Smooth muscle cell (in vitro differentiated cells): ENCODE measurements around the gene PLCG2. TPM values are rescaled to one million over a fixed set of nuclear protein-coding genes. Genes with fewer than 3 reads are reported as not detected.

Source experiments
- DNase-seq: peaks from one replicate; lab custom pipeline; 2025; ENCODE audit not compliant: unreplicated experiment; lab: John Stamatoyannopoulos, UW
- H2AFZ ChIP-seq: fragments of 200-600 bp; sonication (generic); 2 replicates; pipeline ENCODE4 v1.6.0; 2016; ENCODE audit warnings: antibody characterized with exemption, low read depth, mild to moderate bottlenecking
- H3F3A ChIP-seq: fragments of 200-600 bp; sonication (generic); 2 replicates; pipeline ENCODE4 v1.6.0; 2017; ENCODE audit warnings: antibody characterized with exemption, low read depth
- H3K27ac ChIP-seq: fragments of 200-600 bp; sonication (generic); 2 replicates; pipeline ENCODE4 v1.5.1; 2016; ENCODE audit warnings: low read depth, mild to moderate bottlenecking
- H3K27me3 ChIP-seq: fragments of 200-600 bp; sonication (generic); 2 replicates; pipeline ENCODE4 v1.6.1; 2016; ENCODE audit warnings: low read depth, mild to moderate bottlenecking
- H3K36me3 ChIP-seq: fragments of 200-600 bp; sonication (generic); 2 replicates; pipeline ENCODE4 v1.5.1; 2016; ENCODE audit warnings: low read depth
- H3K4me1 ChIP-seq: fragments of 200-600 bp; sonication (generic); 2 replicates; pipeline ENCODE4 v1.5.1; 2016; ENCODE audit warnings: low read depth
- H3K4me2 ChIP-seq: fragments of 200-600 bp; sonication (generic); 2 replicates; pipeline ENCODE4 v1.6.0; 2016; ENCODE audit warnings: mild to moderate bottlenecking
- H3K4me3 ChIP-seq: fragments of 200-600 bp; sonication (generic); 2 replicates; pipeline ENCODE4 v1.5.1; 2016; ENCODE audit warnings: mild to moderate bottlenecking
- H3K79me2 ChIP-seq: fragments of 200-600 bp; sonication (generic); 2 replicates; pipeline ENCODE4 v1.6.0; 2016; ENCODE audit warnings: low read depth, mild to moderate bottlenecking
- H3K9ac ChIP-seq: fragments of 200-600 bp; sonication (generic); 2 replicates; pipeline ENCODE4 v1.6.0; 2016; ENCODE audit warnings: low read depth
- H3K9me3 ChIP-seq: fragments of 200-600 bp; sonication (generic); replicated peaks from 2 replicates; pipeline ENCODE4 v1.5.1; 2016; ENCODE audit warnings: low read depth
- H4K20me1 ChIP-seq: fragments of 200-600 bp; sonication (generic); 2 replicates; pipeline ENCODE4 v1.6.0; 2016; ENCODE audit warnings: low read depth
- WGBS: methylation state at CpG from one replicate; pipeline ENCODE4 v1.1.7; 2016; ENCODE audit warnings: low lambda C conversion rate; 5-methylcytosine and 5-hydroxymethylcytosine counted together
- polyA plus RNA-seq: library from polyadenylated mRNA; unstranded; fragments of >200 nt; fragmentation: Nextera tagmentation; extraction: Ambion mirVana; gene quantifications from 2 replicates; pipeline ENCODE4 v1.2.1, GENCODE V29; 2016
- total RNA-seq: library from RNA; depleted of rRNA; stranded (reverse); fragments of >200 nt; gene quantifications from 2 replicates; pipeline ENCODE4 v1.2.3, GENCODE V29; 2014
- TF ChIP-seq, protein P1 (sequence below): fragments of 200-600 bp; sonication (generic); IDR thresholded peaks from 2 replicates; pipeline ENCODE4 v1.5.1; 2017; ENCODE audit warnings: borderline replicate concordance, mild to moderate bottlenecking, antibody characterized with exemption; ENCODE audit not compliant: insufficient read depth, poor library complexity, severe bottlenecking

The PLCG2 gene
- total and polyA plus RNA-seq, 2 experiments from 2014 or later, result 1.7 TPM; not detected in 1

DNA sequence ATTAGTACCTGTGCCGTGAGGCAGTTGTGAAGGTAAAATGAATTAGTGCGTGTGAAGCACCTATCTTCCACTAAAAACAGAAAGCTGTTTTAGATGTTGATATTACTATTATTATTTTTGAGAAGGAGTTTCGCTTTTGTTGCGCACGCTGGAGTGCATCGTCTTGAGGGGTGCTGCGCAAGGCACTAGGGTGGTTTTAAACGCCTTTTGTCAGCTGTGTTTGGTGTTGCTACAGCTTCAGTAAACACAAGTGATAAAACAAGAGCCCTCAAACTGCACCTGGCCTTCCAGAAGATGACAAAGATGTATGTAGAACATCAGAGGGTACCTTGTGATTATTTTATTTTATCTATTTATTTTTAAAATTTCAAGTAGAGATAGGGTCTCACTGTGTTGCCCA is 38.2 kb downstream of the PLCG2 start:
- no peak for DNase-seq
- no peak overlapping the region for H3K4me2 ChIP-seq
- 98% methylated on average over 8 of the region's 8 CpGs for WGBS
- no peaks in the 10 kb centered on the region for H3K9me3 ChIP-seq
- no peaks in the 10 kb centered on the region for H3K4me1 ChIP-seq
- H3K27ac ChIP-seq, result no peak overlapping the region
- H3K4me3 ChIP-seq, result no peak overlapping the region
- no peaks in the 10 kb centered on the region for H4K20me1 ChIP-seq
- no peaks in the 10 kb centered on the region for H3K36me3 ChIP-seq
- no peaks in the 10 kb centered on the region for H3K27me3 ChIP-seq
- no peaks in the 10 kb centered on the region for H3K79me2 ChIP-seq
- H2AFZ ChIP-seq, result no peak overlapping the region
- TF ChIP-seq, protein P1, sequence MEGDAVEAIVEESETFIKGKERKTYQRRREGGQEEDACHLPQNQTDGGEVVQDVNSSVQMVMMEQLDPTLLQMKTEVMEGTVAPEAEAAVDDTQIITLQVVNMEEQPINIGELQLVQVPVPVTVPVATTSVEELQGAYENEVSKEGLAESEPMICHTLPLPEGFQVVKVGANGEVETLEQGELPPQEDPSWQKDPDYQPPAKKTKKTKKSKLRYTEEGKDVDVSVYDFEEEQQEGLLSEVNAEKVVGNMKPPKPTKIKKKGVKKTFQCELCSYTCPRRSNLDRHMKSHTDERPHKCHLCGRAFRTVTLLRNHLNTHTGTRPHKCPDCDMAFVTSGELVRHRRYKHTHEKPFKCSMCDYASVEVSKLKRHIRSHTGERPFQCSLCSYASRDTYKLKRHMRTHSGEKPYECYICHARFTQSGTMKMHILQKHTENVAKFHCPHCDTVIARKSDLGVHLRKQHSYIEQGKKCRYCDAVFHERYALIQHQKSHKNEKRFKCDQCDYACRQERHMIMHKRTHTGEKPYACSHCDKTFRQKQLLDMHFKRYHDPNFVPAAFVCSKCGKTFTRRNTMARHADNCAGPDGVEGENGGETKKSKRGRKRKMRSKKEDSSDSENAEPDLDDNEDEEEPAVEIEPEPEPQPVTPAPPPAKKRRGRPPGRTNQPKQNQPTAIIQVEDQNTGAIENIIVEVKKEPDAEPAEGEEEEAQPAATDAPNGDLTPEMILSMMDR, result no peak
- no peak overlapping the region for H3K9ac ChIP-seq
- no peaks in the 10 kb centered on the region for H3F3A ChIP-seq

DNA sequence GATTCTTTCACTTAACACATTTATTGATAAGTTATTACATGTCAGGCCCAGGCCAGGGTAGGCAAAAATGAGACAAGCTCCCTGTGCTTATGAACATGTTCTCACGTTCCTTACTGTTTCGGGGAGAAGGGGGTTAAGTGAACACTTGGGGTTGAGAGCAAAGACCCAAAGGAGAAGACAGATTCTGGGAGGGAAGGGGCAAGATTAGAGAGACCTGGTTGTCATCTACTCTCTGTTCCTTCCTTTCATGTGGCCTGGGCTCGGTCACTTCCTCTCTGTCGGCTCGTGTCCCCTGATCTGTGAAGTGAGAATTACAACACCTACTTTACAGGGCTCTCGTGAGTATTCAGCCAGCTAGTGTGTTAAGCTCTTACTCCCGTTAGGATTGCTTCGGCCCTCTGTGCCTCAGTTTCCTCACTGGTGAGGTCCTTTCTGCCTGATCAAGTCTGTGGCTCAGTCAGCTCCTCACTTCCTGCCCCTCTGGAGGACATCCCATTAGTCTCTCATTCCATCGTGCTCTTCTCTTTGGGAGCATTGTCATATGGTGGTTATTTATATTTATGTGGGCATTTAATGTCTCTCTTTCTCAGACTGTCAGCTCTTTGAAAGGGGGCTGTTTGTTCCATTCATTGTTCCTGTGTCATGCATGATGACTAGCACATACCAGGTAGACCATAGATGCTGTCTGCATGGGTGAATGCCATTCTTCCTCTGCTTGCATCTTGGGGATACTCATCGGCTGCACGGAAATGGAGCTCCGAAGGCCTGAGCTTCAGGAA is 38.9 kb downstream of the PLCG2 start:
- Histone ChIP-seq H3K4me1 (peaks cover 3% of the 10 kb centered on the region), H3K27ac (no peak overlapping the region), H3K4me2 (no peak overlapping the region), H3K9me3 (no peaks in the 10 kb centered on the region), H2AFZ (no peak overlapping the region), H3K27me3 (no peaks in the 10 kb centered on the region), H4K20me1 (no peaks in the 10 kb centered on the region), H3K9ac (no peak overlapping the region), H3K79me2 (no peaks in the 10 kb centered on the region), H3K36me3 (no peaks in the 10 kb centered on the region), H3F3A (no peaks in the 10 kb centered on the region), H3K4me3 (no peak overlapping the region)
- DNase-seq, result no peak
- TF ChIP-seq, protein P1, result no peak
- 80% methylated on average over 12 of the region's 12 CpGs for WGBS

- no peak for DNase-seq
These were observed 39.4 kb downstream of the PLCG2 start for GRCh38 chr16:81818568-81818896.

More at GRCh38 chr16:81818568-81818896, 39.4 kb downstream of the PLCG2 start:
- Histone ChIP-seq H3K27me3 (no peaks in the 10 kb centered on the region), H3K4me3 (no peak overlapping the region), H3K9me3 (no peaks in the 10 kb centered on the region), H3K36me3 (no peaks in the 10 kb centered on the region), H3K4me1 (peaks cover 8% of the 10 kb centered on the region), H3K27ac (no peak overlapping the region), H3F3A (no peaks in the 10 kb centered on the region), H3K9ac (no peak overlapping the region), H3K79me2 (no peaks in the 10 kb centered on the region), H2AFZ (no peak overlapping the region), H3K4me2 (no peak overlapping the region), H4K20me1 (no peaks in the 10 kb centered on the region)
- 79% methylated on average over 1 of the region's 1 CpG for WGBS
- TF ChIP-seq, protein P1, result no peak
